NCI-H1436 (cell line): Measurements from ENCODE around the gene MCTP1.
"Not testable (repeated sequence)": the region's sequence is repeated elsewhere in the genome, so short reads cannot be mapped to it uniquely, and the experiment has no call there.

Experiments
- DNase-seq: peaks from one replicate; lab custom pipeline; 2025; lab: John Stamatoyannopoulos, UW

The MCTP1 gene

GRCh38 chr5:94870511-94871183 is 414.2 kb downstream of the MCTP1 start:
- DNase-seq: no peak

GRCh38 chr5:94869921-94870320 is 415.0 kb downstream of the MCTP1 start:
- DNase-seq: no peak

GRCh38 chr5:94863951-94864350 is 420.9 kb downstream of the MCTP1 start:
- no peak for DNase-seq

- no peak for DNase-seq
Measured at GRCh38 chr5:94857111-94857510, 427.8 kb downstream of the MCTP1 start.

- peak; percentile 20 for DNase-seq
Measured at GRCh38 chr5:94856257-94856800, 428.6 kb downstream of the MCTP1 start.

- DNase-seq: no peak
Measured at GRCh38 chr5:94855543-94855942, 429.4 kb downstream of the MCTP1 start.

- no peak for DNase-seq
Measured at GRCh38 chr5:94853120-94853519, 431.8 kb downstream of the MCTP1 start.

GRCh38 chr5:94850960-94851359 is 433.9 kb downstream of the MCTP1 start:
- no peak for DNase-seq

- DNase-seq: peak; percentile 72
Measured at GRCh38 chr5:94849821-94850736, 434.8 kb downstream of the MCTP1 start.

GRCh38 chr5:94849324-94849723 is 435.6 kb downstream of the MCTP1 start:
- DNase-seq: no peak

- no peak for DNase-seq
Measured at GRCh38 chr5:94847726-94848125, 437.2 kb downstream of the MCTP1 start.

GRCh38 chr5:94847019-94847418 is 437.9 kb downstream of the MCTP1 start:
- no peak for DNase-seq

GRCh38 chr5:94845696-94846095 is 439.2 kb downstream of the MCTP1 start:
- not testable (repeated sequence) for DNase-seq

- DNase-seq: peak; percentile 25
Measured at GRCh38 chr5:94841598-94842322, 443.1 kb downstream of the MCTP1 start.

- DNase-seq: no peak
Measured at GRCh38 chr5:94833851-94834250, 451.0 kb downstream of the MCTP1 start.

GRCh38 chr5:94832685-94833084 is 452.2 kb downstream of the MCTP1 start:
- DNase-seq: peak; percentile 41

- no peak for DNase-seq
Measured at GRCh38 chr5:94830520-94830919, 454.4 kb downstream of the MCTP1 start.

- not testable (repeated sequence) for DNase-seq
Measured at GRCh38 chr5:94828222-94828621, 456.7 kb downstream of the MCTP1 start.

GRCh38 chr5:94820488-94820887 is 464.4 kb downstream of the MCTP1 start:
- DNase-seq: no peak

GRCh38 chr5:94818904-94819303 is 466.0 kb downstream of the MCTP1 start:
- no peak for DNase-seq

GRCh38 chr5:94815313-94816039 is 469.4 kb downstream of the MCTP1 start:
- no peak for DNase-seq

- DNase-seq: no peak
Measured at GRCh38 chr5:94812232-94812631, 472.7 kb downstream of the MCTP1 start.
